PC-9 (cell line): ENCODE results near the gene SLC46A3.
"Not testable (repeated sequence)": the region's sequence is repeated elsewhere in the genome, so short reads cannot be mapped to it uniquely, and the experiment has no call there.

Experiments used
- EZH2 ChIP-seq: fragments of 200-600 bp; sonication (generic); IDR thresholded peaks from 2 replicates; pipeline ENCODE4 v1.8.0; 2017; ENCODE audit warnings: antibody characterized with exemption, low read depth
- TF ChIP-seq, protein P1 (sequence below): fragments of 200-600 bp; sonication (generic); conservative IDR thresholded peaks from 2 replicates; pipeline ENCODE4 v1.6.1; 2017; ENCODE audit warnings: mixed run types, antibody characterized with exemption, mild to moderate bottlenecking, moderate library complexity

- TF ChIP-seq EZH2 = not testable (repeated sequence)
- TF ChIP-seq, protein P1, sequence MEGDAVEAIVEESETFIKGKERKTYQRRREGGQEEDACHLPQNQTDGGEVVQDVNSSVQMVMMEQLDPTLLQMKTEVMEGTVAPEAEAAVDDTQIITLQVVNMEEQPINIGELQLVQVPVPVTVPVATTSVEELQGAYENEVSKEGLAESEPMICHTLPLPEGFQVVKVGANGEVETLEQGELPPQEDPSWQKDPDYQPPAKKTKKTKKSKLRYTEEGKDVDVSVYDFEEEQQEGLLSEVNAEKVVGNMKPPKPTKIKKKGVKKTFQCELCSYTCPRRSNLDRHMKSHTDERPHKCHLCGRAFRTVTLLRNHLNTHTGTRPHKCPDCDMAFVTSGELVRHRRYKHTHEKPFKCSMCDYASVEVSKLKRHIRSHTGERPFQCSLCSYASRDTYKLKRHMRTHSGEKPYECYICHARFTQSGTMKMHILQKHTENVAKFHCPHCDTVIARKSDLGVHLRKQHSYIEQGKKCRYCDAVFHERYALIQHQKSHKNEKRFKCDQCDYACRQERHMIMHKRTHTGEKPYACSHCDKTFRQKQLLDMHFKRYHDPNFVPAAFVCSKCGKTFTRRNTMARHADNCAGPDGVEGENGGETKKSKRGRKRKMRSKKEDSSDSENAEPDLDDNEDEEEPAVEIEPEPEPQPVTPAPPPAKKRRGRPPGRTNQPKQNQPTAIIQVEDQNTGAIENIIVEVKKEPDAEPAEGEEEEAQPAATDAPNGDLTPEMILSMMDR = not testable (repeated sequence)
Measured at GRCh38 chr13:28742445-28742844, 23.7 kb upstream of the SLC46A3 start.
